ENCODE data around the gene SPOP. TPM values are rescaled to one million over a fixed set of nuclear protein-coding genes. Genes with fewer than 3 reads are reported as not detected.
A peak's percentile ranks its signal among the peaks of the same experiment; 100 is the strongest.

SPOP gene
- total and polyA plus RNA-seq, 9 of the 15 experiments (the other 6 are each of a cell fraction or from before 2014, with no cell fraction given): 34.2 to 65.9 (median 39.7) TPM

DNA sequence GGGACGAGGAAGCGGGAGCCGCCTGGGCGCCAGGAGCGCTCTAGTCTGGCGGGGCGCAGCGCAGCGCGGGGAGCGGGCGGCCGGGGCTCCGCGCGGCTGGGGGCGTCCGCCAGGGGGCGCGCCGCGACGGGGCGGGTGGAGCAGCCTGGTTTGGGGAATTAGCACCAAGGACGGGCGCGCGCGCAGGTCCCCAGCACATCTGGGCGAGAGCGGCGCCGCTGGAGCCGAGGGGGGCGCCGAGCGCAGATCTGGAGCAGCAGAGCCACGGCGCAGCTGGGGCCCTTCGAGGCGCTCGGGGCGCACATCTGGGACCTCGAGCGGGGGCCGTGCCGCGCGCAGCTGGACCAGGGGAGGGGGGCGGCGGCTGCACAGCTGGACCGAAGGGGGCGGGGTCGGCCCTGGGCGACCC, 102.2 kb downstream of the SPOP start, which contains the start of gene NXPH3 (continued):
- TF ChIP-seq, protein P1, sequence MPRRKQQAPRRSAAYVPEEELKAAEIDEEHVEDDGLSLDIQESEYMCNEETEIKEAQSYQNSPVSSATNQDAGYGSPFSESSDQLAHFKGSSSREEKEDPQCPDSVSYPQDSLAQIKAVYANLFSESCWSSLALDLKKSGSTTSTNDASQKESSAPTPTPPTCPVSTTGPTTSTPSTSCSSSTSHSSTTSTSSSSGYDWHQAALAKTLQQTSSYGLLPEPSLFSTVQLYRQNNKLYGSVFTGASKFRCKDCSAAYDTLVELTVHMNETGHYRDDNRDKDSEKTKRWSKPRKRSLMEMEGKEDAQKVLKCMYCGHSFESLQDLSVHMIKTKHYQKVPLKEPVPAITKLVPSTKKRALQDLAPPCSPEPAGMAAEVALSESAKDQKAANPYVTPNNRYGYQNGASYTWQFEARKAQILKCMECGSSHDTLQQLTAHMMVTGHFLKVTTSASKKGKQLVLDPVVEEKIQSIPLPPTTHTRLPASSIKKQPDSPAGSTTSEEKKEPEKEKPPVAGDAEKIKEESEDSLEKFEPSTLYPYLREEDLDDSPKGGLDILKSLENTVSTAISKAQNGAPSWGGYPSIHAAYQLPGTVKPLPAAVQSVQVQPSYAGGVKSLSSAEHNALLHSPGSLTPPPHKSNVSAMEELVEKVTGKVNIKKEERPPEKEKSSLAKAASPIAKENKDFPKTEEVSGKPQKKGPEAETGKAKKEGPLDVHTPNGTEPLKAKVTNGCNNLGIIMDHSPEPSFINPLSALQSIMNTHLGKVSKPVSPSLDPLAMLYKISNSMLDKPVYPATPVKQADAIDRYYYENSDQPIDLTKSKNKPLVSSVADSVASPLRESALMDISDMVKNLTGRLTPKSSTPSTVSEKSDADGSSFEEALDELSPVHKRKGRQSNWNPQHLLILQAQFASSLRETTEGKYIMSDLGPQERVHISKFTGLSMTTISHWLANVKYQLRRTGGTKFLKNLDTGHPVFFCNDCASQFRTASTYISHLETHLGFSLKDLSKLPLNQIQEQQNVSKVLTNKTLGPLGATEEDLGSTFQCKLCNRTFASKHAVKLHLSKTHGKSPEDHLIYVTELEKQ (CRISPR knock-in tag; IDR thresholded peaks at IDR 0.05): no peak
- TF ChIP-seq ZFP1 (CRISPR knock-in tag; IDR thresholded peaks at IDR 0.05): no peak
- no peak for TF ChIP-seq NCOA4 (IDR thresholded peaks at IDR 0.05; ENCODE audit: partially characterized antibody)
- TF ChIP-seq TAF15 (IDR thresholded peaks at IDR 0.05; ENCODE audit: low read depth, low read length): no peak
- no peak for TF ChIP-seq MYBL2 (IDR thresholded peaks at IDR 0.05; ENCODE audit: low read depth)
- no peak for TF ChIP-seq MYBL2 (CRISPR knock-in tag; IDR thresholded peaks at IDR 0.05; ENCODE audit: borderline replicate concordance)
- no peak for TF ChIP-seq ZNF121 (CRISPR knock-in tag; conservative IDR thresholded peaks at IDR 0.05)
- no peak for TF ChIP-seq KAT2B (IDR thresholded peaks at IDR 0.05; ENCODE audit: low read depth, low read length)
- TF ChIP-seq PHF20 (IDR thresholded peaks at IDR 0.05; ENCODE audit: partially characterized antibody): no peak
- TF ChIP-seq, protein P2, sequence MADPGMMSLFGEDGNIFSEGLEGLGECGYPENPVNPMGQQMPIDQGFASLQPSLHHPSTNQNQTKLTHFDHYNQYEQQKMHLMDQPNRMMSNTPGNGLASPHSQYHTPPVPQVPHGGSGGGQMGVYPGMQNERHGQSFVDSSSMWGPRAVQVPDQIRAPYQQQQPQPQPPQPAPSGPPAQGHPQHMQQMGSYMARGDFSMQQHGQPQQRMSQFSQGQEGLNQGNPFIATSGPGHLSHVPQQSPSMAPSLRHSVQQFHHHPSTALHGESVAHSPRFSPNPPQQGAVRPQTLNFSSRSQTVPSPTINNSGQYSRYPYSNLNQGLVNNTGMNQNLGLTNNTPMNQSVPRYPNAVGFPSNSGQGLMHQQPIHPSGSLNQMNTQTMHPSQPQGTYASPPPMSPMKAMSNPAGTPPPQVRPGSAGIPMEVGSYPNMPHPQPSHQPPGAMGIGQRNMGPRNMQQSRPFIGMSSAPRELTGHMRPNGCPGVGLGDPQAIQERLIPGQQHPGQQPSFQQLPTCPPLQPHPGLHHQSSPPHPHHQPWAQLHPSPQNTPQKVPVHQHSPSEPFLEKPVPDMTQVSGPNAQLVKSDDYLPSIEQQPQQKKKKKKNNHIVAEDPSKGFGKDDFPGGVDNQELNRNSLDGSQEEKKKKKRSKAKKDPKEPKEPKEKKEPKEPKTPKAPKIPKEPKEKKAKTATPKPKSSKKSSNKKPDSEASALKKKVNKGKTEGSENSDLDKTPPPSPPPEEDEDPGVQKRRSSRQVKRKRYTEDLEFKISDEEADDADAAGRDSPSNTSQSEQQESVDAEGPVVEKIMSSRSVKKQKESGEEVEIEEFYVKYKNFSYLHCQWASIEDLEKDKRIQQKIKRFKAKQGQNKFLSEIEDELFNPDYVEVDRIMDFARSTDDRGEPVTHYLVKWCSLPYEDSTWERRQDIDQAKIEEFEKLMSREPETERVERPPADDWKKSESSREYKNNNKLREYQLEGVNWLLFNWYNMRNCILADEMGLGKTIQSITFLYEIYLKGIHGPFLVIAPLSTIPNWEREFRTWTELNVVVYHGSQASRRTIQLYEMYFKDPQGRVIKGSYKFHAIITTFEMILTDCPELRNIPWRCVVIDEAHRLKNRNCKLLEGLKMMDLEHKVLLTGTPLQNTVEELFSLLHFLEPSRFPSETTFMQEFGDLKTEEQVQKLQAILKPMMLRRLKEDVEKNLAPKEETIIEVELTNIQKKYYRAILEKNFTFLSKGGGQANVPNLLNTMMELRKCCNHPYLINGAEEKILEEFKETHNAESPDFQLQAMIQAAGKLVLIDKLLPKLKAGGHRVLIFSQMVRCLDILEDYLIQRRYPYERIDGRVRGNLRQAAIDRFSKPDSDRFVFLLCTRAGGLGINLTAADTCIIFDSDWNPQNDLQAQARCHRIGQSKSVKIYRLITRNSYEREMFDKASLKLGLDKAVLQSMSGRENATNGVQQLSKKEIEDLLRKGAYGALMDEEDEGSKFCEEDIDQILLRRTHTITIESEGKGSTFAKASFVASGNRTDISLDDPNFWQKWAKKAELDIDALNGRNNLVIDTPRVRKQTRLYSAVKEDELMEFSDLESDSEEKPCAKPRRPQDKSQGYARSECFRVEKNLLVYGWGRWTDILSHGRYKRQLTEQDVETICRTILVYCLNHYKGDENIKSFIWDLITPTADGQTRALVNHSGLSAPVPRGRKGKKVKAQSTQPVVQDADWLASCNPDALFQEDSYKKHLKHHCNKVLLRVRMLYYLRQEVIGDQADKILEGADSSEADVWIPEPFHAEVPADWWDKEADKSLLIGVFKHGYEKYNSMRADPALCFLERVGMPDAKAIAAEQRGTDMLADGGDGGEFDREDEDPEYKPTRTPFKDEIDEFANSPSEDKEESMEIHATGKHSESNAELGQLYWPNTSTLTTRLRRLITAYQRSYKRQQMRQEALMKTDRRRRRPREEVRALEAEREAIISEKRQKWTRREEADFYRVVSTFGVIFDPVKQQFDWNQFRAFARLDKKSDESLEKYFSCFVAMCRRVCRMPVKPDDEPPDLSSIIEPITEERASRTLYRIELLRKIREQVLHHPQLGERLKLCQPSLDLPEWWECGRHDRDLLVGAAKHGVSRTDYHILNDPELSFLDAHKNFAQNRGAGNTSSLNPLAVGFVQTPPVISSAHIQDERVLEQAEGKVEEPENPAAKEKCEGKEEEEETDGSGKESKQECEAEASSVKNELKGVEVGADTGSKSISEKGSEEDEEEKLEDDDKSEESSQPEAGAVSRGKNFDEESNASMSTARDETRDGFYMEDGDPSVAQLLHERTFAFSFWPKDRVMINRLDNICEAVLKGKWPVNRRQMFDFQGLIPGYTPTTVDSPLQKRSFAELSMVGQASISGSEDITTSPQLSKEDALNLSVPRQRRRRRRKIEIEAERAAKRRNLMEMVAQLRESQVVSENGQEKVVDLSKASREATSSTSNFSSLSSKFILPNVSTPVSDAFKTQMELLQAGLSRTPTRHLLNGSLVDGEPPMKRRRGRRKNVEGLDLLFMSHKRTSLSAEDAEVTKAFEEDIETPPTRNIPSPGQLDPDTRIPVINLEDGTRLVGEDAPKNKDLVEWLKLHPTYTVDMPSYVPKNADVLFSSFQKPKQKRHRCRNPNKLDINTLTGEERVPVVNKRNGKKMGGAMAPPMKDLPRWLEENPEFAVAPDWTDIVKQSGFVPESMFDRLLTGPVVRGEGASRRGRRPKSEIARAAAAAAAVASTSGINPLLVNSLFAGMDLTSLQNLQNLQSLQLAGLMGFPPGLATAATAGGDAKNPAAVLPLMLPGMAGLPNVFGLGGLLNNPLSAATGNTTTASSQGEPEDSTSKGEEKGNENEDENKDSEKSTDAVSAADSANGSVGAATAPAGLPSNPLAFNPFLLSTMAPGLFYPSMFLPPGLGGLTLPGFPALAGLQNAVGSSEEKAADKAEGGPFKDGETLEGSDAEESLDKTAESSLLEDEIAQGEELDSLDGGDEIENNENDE (IDR thresholded peaks at IDR 0.05; ENCODE audit: low read depth, low read length): no peak
- peak; percentile 79 for TF ChIP-seq SMAD4 (CRISPR knock-in tag; conservative IDR thresholded peaks at IDR 0.05)
- no peak for TF ChIP-seq ESRRB (CRISPR knock-in tag; IDR thresholded peaks at IDR 0.05; ENCODE audit: borderline replicate concordance)
- TF ChIP-seq SREBF2 (CRISPR knock-in tag; IDR thresholded peaks at IDR 0.05): no peak
